Astrocyte (in vitro differentiated cells and primary cell): ENCODE results near the gene ABHD2.

Experiments used
- CTCF ChIP-seq: IDR thresholded peaks from 2 replicates; pipeline ENCODE4 v1.5.1; 2011; ENCODE audit warnings: low read depth, mild to moderate bottlenecking, inconsistent platforms, low read length, moderate library complexity; ENCODE audit not compliant: insufficient read depth
- EZH2 ChIP-seq: IDR thresholded peaks from 2 replicates; pipeline ENCODE4 v1.6.1; 2012; ENCODE audit warnings: mild to moderate bottlenecking, low read length, inconsistent platforms; ENCODE audit not compliant: insufficient read depth

GRCh38 chr15:89089316-89090230 lies 1.3 kb downstream of the ABHD2 start:
- TF ChIP-seq CTCF (no peak), EZH2 (no peak)
